ENCODE measurements around the gene SORBS2.

SORBS2 gene

GRCh38 chr4:185834778-185835177 is 22.8 kb upstream of the SORBS2 start:
- DNase-seq, result no peak

GRCh38 chr4:185834088-185834487 is 22.1 kb upstream of the SORBS2 start:
- DNase-seq, result no peak

- no peak for DNase-seq
Observed at GRCh38 chr4:185833055-185833598, 21.1 kb upstream of the SORBS2 start.

GRCh38 chr4:185831125-185831815 is 19.3 kb upstream of the SORBS2 start:
- no peak for DNase-seq

GRCh38 chr4:185830263-185830994 is 18.4 kb upstream of the SORBS2 start:
- no peak for DNase-seq

- DNase-seq, result no peak
Observed at GRCh38 chr4:185826381-185826780, 14.4 kb upstream of the SORBS2 start.

- no peak for DNase-seq
Observed at GRCh38 chr4:185825737-185826136, 13.7 kb upstream of the SORBS2 start.

GRCh38 chr4:185822791-185823190 is 10.8 kb upstream of the SORBS2 start:
- DNase-seq, result no peak

GRCh38 chr4:185821029-185821419 is 9.0 kb upstream of the SORBS2 start:
- DNase-seq, result no peak

- DNase-seq, result peak in 1 of 2 experiments; percentile 43
Observed at GRCh38 chr4:185820146-185821028, 8.4 kb upstream of the SORBS2 start.

GRCh38 chr4:185819144-185819543 is 7.2 kb upstream of the SORBS2 start:
- no peak for DNase-seq

GRCh38 chr4:185817403-185817818 is 5.4 kb upstream of the SORBS2 start:
- peak; percentile 27 to 67 for DNase-seq

GRCh38 chr4:185813133-185813532 is 1.1 kb upstream of the SORBS2 start:
- no peak for DNase-seq

GRCh38 chr4:185810746-185811508 is 1.1 kb downstream of the SORBS2 start:
- DNase-seq, result no peak

GRCh38 chr4:185809533-185810071 is 2.4 kb downstream of the SORBS2 start:
- no peak for DNase-seq

GRCh38 chr4:185809121-185809520 is 2.9 kb downstream of the SORBS2 start:
- no peak for DNase-seq

- no peak for DNase-seq
Observed at GRCh38 chr4:185805979-185806378, 6.0 kb downstream of the SORBS2 start.

GRCh38 chr4:185805262-185805802 is 6.7 kb downstream of the SORBS2 start:
- DNase-seq, result no peak

GRCh38 chr4:185803022-185803421 is 9.0 kb downstream of the SORBS2 start:
- DNase-seq, result no peak

- no peak for DNase-seq
Observed at GRCh38 chr4:185801471-185801870, 10.5 kb downstream of the SORBS2 start.

- DNase-seq, result no peak
Observed at GRCh38 chr4:185800266-185800945, 11.6 kb downstream of the SORBS2 start.
